RKO (cell line): ENCODE measurements around the gene ZCCHC24.

Experiments used
- DNase-seq: peaks from one replicate; pipeline ENCODE4 v3.0.0-alpha.2; 2016; ENCODE audit warnings: low spot score

ZCCHC24 gene

DNA sequence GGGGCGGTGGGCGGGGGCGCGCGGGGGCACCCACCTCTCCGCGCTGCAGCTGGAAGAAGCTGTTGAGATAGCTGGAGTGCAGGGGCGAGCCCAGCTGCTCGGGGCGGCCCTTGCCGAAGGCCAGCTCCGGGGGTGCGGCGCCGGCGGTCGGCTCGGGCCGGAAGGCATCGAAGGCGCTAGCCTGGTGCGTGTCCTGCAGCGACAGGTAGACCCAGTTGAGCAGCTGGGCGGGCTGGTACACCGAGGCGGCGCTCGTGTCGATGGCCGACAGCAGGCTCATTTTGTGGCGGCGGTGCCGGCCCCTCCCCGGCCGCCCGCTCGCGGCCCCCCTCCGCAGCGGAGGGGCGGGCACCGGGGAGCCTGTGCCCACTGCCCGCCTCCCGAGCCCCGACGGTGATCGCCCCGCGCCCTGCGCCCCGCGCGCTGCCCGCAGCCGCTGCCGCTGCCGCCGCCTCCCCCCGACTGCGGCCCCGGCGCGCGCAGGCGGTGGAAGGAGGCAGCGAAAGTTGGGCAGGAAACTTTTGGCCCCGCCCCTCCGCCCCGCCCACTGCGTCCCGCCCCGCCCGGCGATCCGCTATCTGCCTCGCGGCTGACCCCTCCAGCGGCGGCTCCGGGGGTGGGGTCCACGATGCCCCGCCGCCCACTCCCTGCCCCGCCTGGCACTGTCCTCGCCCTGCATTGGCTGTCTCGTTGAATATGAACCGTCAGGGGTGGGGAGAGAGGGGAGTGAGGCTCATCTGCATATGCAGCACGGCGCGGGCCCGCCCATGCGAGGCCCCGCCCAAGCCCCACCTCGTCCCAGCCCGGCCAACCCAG, at the start of gene ZCCHC24:
Gene ZCCHC24 (minus strand): TSS at position 464 of the 816 bp plus-strand sequence. CDS start 184 bp downstream, at position 280.
- DNase-seq: peak; percentile 94

DNA sequence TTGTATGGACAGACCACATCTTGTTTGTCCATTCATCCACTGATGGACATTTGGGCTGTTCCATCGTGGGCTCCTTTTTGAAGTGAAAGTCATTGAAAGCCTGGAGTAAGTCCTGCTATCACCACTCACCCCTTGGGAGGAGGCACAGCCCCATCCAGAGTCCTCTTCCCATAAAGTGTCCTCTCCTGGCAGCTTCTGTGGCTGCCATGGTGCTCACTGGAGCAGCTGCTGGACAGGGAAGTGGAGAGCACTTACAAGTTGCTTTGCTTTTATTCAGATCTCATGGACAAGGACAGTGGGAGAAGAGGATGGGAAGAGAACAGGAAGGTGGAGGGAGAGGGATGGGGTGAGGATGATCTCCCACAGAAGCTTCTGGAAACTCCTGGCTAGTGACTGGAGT, 48.4 kb upstream of the ZCCHC24 start:
- DNase-seq: no peak

DNA sequence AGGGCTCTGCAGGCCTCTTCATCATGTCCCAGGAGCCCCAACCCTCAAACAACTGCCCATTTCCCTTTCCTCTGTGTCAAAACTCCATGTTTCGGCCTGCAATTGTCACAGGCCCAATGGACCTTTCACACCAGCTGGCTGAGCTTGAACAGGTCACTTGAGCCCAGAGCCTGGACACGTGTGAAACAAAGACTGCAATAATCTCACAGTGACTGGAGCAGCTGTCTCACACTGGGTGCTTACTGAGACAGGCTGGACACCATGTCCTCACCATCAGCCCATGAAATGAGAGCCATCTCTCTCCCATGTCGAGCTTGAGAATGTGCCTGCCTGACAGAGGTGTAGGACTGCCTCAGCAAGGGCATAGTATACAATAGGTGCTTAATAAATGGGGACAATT, 47.4 kb upstream of the ZCCHC24 start:
- DNase-seq: no peak

DNA sequence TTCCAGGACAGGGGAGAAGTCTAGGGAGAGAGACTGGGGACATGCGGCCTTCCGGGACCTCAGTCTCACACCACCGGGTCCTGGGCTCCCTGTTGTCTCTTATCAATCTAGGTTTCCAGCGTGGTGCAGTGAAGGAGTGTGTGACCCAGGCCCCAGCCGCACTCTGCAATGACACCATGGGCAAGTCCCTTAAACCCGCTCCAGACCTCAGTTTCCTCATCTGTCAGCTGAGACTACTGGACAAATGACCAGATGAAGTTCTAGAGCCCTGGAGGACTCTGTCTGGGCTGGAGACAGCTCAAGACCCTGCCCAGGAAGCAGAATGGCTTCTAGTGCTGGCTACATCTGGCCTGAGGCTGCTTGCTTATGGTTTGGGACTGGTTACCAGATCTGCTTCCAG, 46.8 kb upstream of the ZCCHC24 start:
- no peak for DNase-seq

DNA sequence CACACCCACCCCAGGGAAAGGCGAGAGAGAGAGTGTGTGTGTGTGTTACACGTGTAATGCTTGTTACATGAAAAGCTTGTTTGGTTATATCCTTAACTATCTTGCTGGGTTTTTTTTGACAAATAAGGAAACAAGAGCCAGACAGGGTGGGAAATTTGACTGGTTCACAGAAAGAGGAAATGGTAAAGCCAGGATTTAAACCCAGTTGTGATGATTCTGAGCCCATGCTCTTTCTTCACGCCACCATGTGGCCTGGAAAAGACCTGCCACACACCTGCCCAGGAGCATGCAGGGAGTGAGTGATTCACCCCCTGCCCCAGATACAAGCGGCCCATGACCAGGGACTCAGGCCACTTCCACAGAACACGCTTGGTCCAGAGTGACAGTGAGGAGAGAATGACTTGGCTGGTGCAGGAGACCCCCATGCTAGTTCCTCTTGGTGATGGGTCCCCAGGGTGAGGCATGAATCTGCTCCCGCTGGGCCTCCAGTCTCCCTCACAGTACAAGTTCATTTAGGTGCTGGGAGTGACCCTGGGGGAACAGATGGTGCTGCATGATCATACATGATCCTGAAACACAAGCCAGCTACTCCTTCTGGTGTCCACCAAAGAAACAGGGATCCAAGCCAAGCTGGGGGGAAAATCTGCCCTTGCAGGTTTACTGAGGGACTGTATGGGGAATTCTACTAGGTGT, 45.9 kb upstream of the ZCCHC24 start:
- no peak for DNase-seq

DNA sequence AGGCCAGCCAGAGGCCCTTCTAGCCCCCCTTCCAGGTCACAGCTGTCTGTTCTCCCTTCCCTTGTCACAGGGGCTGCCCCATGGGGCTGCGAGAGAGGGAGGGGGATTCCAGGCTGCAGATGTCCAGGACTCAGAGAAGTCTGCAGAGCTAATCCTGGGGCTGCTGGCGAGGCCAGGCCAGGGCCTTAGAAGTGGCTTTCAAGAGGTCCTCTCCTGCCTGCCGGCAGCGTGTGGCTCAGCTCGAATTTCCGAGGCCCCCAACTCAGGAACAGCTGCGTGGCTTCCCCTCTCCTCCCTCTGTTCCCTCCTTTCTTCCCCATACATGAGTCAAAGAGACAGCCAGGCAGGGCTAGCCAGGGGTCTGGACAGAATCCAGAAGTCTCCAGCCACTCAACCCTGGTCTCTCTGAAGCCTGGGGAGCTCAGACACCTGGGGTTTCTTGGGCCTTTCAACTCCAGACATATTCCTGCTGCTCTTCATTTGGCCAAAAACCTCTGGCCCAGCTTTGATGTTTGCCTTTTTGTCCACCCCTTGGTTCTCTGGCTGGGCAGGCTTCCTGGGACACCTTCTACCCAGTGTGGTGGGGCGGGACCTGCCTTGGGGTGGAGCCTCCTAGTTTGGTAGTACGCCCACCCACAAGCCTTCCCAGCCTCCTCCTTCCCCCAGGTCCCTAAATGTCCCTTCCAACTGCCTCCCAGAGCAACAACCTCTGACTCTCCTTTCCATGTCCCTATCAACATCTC, 45.1 kb upstream of the ZCCHC24 start:
- DNase-seq: no peak

DNA sequence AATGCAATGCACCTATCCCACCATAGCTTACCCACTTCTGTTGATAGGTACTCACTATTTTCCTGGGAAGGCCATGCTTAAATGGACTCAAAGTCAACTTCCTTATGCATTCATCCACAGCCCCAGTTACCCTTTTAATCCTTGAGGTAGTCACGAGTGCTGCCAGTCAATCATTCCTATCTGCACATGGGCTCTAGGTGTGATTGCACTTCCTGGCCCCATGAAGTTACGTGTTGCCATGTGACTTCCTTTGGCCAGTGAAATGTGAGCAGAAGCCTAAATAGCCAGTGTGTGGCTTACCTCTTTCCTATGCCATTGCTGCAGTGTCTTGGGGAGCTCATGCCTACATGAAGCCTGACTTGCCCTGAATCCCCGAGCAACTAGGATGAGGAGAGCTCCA, 43.4 kb upstream of the ZCCHC24 start:
- DNase-seq: no peak

DNA sequence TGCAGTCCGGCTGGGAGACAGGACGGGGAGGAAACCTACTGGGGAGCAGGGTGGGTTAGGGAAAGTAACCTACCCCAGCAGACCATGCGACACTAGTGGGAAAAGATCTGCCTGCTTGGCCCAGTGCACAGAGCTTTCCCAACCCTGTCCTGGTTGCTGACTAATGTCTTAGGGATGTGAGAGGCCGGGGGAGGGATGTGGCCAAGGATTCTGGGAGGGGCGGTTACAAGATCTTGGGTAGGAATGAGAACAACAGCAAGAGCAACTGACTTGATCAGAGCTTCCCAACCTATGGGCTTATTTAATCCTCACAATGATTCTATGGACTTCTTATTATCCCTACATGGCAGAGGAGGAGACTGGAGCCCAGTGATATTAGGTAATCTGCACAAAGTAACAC, 42.9 kb upstream of the ZCCHC24 start:
- peak; percentile 5 for DNase-seq

DNA sequence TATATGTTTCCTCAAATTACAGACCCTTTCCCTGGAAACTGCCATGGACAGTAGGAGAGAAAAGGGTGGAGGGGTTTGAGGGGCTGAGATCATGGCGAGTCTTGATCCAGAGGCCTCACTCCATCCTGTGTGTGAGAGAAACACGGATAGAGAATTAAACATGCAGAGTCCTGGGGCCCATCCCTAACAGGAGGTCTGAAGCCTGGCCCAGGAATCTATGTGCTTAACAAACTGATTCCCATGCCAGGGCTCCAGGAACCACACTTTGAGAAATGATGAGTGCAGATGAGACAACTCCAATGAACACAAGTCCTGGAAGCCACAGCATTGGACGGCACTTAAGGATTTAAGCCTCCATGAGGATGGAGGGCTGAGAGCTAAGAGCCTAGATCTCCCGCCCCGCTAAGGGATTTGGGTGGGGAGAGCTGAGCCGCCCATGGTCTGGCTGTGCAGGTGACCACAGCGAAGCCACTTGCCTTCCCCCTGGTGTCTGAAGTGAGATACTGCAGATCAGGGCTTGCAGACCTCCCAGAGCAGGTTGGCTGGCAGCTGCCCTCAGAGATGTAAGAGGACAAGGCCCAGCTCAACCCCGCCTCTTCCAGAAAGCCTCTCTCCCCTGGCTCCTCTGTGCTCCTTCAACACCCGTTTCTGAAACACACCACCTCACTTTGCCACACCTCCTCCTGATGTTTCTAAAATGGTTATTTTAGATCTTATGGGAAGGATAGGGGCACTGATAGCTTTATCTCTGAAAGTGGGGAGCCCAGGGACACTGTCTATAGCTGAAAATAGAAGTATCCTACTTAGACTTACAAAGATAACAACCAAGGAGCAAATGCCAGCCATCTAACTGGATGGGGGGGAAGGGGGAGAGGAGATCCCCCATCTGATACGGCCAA, 42.1 kb upstream of the ZCCHC24 start:
- DNase-seq: peak; percentile 33

DNA sequence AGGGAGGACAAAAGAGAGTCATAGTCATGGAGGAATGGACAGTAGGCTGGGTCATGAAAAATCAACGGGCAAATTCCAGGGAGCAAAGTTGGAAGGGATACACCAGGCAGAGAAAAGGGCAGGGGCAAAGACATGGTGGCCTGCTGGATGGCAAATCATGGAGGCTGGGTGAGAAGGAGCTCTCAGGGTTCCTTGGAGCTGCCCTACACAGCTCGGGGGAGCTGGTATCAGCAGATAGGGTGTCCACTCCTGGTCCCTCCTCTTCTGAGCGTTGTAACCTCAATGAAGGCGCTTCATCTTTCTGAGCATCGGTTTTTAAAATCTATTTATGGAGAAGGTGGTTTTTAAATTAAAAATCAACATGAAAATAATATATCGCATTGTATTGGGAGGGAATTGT, 39.1 kb upstream of the ZCCHC24 start:
- no peak for DNase-seq

DNA sequence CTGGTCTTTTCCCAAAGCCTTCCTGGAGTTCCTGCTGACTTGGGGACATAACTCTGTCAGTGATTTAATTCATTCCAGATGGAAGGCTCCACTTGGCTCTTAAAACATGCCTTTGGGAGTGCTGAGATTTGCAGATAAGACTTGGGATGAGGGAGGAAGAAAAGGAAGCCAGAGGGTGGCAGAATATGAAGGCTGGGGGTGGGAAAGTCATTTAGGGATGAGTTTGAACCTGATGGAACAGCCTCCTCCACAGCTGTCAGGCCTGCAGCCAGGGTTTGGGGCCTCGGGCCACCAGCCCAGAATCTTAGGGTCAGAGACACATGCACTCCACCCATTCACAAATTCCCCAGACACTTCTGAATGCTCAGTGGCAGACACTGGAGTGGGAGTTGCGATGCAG, 38.5 kb upstream of the ZCCHC24 start:
- DNase-seq: no peak

DNA sequence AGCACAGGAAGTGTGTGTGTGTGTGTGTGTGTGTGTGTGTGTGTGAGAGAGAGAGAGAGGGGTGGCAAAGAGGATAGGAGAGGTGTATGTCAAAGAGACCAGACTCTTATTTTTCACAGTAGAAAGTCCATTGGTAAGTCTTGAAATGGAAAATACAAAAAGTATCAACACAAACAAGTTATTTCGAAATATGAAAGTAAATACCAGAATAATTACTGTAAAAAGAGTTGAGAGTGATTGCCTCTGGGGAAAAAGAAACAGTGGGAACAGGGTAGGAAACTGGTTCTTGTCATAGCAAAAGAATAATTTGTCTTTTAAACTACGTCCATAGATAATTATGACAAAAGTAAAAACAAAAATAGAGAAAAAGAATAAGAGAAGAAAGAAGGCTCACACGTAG, 37.9 kb upstream of the ZCCHC24 start:
- no peak for DNase-seq

DNA sequence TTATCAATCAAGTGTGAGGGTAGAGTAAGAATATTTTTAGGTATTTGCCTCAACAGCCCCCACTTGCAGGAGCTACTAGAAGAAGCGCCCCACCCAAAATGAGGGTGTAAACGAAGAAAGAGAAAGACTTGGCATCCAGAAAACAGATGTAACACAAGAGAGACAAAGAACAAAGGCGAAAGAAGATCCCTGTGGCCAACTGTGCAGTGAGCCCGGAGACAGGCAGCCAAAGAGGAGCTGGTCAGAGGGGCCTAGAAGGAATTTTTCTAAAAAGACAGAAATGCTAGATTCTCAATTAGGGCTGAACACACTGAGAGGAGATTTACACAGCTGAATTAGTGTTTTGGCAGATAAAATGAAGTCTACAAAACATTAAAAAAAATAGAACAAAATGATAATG, 37.3 kb upstream of the ZCCHC24 start:
- DNase-seq: no peak

DNA sequence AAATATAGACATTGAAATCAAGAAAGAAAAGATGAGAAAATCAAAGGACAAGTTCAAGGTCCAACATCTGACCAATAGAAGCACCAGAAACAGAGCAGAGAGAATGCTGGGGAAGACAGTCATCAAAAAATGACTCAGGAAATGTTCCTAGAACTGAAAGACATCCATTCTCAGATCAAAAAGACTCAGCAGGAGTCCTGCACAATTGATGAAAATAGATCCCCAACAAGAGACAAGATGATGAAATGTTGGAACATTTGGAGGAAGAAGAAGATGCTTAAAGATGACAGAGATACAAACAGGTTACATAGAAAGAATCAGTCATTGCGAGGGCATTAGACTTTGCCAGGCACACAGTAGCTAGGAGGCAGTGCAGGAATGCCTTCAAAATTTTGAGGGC, 36.9 kb upstream of the ZCCHC24 start:
- DNase-seq: no peak

DNA sequence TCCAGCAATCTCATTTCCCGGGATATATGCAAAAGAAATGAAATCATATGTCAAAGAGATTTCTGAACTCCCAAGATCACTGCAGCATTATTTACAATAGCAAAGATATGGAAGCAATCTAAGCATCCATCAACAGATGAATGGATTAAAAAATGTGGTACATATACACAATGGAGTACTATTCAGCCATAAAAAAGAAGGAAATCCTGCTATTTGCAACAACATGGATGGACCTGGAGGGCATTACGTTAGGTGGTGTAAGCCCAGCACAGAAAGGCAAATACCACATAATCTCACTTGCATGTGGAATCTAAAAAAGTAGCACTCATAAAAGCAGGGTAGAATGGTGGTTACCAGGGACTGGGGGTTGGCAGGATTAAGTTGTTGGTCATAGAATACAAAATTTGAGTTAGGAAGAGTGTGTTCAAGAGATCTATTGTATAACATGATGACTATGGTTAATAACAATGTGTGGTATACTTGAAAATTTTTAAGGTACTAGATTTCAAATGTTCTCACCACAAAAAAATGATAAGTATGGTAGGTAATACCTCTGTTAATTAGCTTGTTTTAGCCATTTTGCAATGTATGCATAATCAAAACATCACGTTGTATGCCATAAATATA, 34.0 kb upstream of the ZCCHC24 start:
- DNase-seq: no peak

DNA sequence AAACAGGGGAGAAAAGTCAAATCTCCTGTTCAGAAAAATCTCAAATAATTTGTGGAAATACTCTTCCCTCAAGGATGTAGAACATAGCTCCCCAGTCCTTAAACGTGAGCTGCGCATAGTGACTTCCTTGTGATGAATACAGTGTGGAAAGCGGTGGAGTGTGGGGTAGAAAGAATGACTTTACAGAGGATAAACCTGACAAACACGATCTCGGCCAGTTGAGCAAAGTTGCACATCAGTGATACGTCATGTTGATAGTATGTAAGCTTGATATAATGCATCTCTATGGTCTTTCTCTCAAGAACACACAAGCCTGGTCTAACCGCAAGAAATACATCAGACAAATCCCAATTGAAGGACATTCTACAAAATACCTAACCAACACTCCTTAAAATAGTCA, 32.0 kb upstream of the ZCCHC24 start:
- no peak for DNase-seq

DNA sequence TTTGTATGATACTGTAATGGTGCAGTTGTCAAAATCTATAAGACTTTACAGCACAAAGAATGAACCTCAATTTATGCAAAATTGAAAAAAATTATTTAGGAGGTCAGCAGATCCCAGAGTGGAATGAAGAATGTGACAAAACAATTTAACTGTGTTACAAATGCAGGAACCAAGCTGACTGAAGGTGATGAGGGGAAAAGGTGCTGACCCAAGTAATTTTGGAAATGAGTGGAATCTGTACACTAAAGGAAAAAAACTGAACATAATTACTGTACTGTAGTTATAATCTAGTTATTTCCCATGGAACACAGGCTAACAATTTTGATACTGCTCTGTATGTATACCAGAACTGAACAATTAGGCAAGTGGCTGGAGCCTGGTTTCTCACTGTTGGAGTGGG, 31.2 kb upstream of the ZCCHC24 start:
- DNase-seq: no peak

DNA sequence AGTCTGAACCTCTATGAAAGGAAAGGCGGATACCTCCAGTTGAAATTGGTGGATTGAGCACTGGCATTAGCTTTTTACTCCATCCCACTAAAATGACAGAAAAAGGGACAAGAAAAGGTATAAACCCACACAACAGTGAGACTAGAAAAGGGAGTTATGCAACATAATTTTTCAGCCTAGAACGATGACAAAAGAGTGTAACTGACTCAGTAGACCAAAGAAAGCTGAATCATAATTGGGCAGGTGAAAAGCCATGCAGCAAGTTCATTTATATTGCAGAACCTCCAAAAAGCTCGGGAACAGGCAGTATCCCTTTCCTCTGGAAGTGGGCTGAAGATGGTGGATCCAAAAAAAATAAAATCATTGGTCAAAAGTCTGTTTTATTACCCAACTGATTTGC, 30.5 kb upstream of the ZCCHC24 start:
- DNase-seq: no peak

DNA sequence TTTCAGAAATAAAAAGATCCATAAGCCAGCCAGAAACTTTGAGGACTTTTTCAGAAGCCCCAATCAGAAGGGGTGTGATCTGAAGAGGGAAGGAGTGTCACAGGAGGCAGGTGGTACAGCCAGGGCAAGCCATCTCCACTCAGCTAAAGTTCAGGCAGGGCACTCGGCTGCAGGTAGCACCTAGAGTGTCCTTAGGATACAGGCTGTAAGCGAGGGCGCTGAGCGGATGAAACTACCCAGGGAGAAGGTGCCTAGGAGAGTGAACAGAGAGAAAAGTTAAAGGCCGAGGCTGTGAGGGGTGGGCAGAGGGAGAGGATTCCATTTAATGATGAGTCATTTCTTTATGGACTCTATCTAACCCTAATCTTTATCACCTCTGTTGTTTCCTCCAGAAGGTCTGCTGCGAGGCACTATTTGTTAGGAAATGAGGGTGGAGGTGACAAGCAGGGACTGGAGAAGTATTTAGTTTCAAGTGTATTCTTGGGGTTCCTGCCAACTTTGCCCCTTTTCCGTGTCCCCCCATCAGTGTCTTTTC, 29.8 kb upstream of the ZCCHC24 start:
- DNase-seq: no peak

DNA sequence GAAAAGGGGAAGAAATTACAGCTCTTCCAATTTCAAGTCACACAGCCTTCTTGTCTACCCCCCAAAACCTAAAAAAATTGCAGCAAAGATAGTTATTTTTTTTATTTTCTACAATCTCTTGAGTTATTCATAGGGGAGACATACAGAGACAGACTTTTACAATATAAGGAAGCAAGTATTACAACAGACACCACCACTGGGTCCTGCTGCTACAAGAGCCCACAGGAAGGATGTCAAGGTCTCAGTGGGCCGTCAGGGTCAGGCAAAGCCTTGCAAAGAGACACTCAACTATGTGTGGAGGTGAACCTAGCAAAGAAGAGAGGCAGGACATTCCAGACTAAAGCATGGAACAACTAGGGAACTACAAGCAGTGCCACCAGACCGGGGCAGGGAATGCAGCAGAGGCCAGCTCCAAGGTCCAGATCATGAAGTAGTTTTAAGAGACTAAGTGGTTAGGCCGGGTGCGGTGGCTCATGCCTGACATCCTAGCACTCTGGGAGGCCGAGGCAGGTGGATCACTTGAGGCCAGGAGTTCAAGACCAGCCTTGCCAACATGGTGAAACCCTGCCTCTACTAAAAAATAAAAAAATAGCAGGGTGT, 28.2 kb upstream of the ZCCHC24 start:
- DNase-seq: no peak

DNA sequence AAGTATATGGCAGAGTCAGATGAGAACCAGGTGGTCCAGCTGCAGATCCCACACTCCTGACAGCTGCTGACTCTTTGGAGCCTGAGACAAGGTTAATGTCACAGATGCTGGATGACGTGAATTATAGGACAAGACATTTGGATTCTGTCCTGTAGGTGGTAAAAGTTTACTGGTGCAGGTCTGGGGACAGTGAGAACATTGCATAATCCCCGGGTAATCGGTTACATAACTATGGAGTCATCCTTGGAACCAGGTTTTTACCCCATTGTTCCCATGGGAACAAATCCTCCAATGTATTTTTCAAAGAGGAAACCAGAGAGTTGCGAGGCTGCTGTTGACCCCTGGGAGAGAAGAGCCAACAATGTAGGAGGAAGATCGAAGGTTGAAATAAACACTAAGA, 27.5 kb upstream of the ZCCHC24 start:
- DNase-seq: no peak
